ENCODE measurements around the gene ST6GAL1.
"Not testable (repeated sequence)": the region's sequence is repeated elsewhere in the genome, so short reads cannot be mapped to it uniquely, and the experiment has no call there.

The ST6GAL1 gene

GRCh38 chr3:186930143-186930640, at the start of gene ST6GAL1:
Gene ST6GAL1 (plus strand): TSS chr3:186930526. CDS start chr3:187042704, 112,178 bp downstream.
- DNase-seq (ENCODE audit: low spot score), result peak; percentile 29

GRCh38 chr3:186882150-186882524, 48.2 kb upstream of the ST6GAL1 start:
- DNase-seq (ENCODE audit: low spot score), result no peak

- no peak for DNase-seq (ENCODE audit: low spot score)
Observed at GRCh38 chr3:186882881-186883685, 47.2 kb upstream of the ST6GAL1 start.

GRCh38 chr3:186883686-186884058, 46.7 kb upstream of the ST6GAL1 start:
- no peak for DNase-seq (ENCODE audit: low spot score)

GRCh38 chr3:186884868-186885267, 45.5 kb upstream of the ST6GAL1 start:
- not testable (repeated sequence) for DNase-seq (ENCODE audit: low spot score)

GRCh38 chr3:186886202-186886981, 43.9 kb upstream of the ST6GAL1 start:
- DNase-seq (ENCODE audit: low spot score), result no peak

GRCh38 chr3:186887507-186887938, 42.8 kb upstream of the ST6GAL1 start:
- DNase-seq (ENCODE audit: low spot score), result not testable (repeated sequence)

- DNase-seq (ENCODE audit: low spot score), result no peak
Observed at GRCh38 chr3:186888569-186888968, 41.8 kb upstream of the ST6GAL1 start.

- DNase-seq (ENCODE audit: low spot score), result not testable (repeated sequence)
Observed at GRCh38 chr3:186889698-186890097, 40.6 kb upstream of the ST6GAL1 start.

- no peak for DNase-seq (ENCODE audit: low spot score)
Observed at GRCh38 chr3:186890911-186891310, 39.4 kb upstream of the ST6GAL1 start.

GRCh38 chr3:186893071-186893470, 37.3 kb upstream of the ST6GAL1 start:
- DNase-seq (ENCODE audit: low spot score), result not testable (repeated sequence)

- no peak for DNase-seq (ENCODE audit: low spot score)
Observed at GRCh38 chr3:186895406-186895805, 34.9 kb upstream of the ST6GAL1 start.

GRCh38 chr3:186896006-186896405, 34.3 kb upstream of the ST6GAL1 start:
- DNase-seq (ENCODE audit: low spot score), result no peak

GRCh38 chr3:186896875-186897274, 33.5 kb upstream of the ST6GAL1 start:
- DNase-seq (ENCODE audit: low spot score), result no peak

GRCh38 chr3:186901135-186901734, 29.1 kb upstream of the ST6GAL1 start:
- no peak for DNase-seq (ENCODE audit: low spot score)

- no peak for DNase-seq (ENCODE audit: low spot score)
Observed at GRCh38 chr3:186902154-186902553, 28.2 kb upstream of the ST6GAL1 start.

GRCh38 chr3:186902713-186903112, 27.6 kb upstream of the ST6GAL1 start:
- no peak for DNase-seq (ENCODE audit: low spot score)

- not testable (repeated sequence) for DNase-seq (ENCODE audit: low spot score)
Observed at GRCh38 chr3:186903676-186904075, 26.6 kb upstream of the ST6GAL1 start.

- DNase-seq (ENCODE audit: low spot score), result not testable (repeated sequence)
Observed at GRCh38 chr3:186907075-186907474, 23.3 kb upstream of the ST6GAL1 start.

- no peak for DNase-seq (ENCODE audit: low spot score)
Observed at GRCh38 chr3:186909078-186909853, 21.1 kb upstream of the ST6GAL1 start.
